ENCODE results near the gene S100PBP. TPM values are rescaled to one million over a fixed set of nuclear protein-coding genes. Genes with fewer than 3 reads are reported as not detected.

The S100PBP gene
- total RNA-seq, 1 experiment from 2014 or later = 69.3 TPM

DNA sequence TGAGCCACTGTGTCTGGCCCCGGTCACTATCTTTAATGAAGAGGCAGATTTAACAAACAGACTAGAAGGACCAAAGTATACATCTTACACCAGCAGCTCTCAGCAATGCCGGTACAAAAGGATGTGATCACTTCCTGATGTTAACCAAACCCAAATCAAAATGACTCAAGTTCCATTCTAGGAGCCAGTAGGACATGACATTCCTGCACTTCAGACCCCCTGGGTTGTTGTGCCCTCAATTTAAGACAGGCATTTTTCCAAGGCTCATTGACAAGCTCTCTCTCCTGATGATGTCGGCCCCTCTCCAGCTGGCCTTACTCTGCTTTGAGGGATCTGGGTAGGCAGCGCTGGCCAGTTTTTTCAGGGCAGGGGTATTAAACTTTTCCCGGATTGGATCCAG, 35.4 kb upstream of the S100PBP start:
- TF ChIP-seq EZH2 (IDR thresholded peaks at IDR 0.05; ENCODE audit: borderline replicate concordance, low read depth, low read length, poor library complexity, severe bottlenecking) = no peak
- TF ChIP-seq CTCF (conservative IDR thresholded peaks at IDR 0.05; ENCODE audit: low read depth, low read length) = no peak
- POLR2A ChIA-PET (ENCODE audit: low non-redundant PET) = interaction anchor here (0.7 kb wide), 1 partner anchor 131 kb away, joined by 9 read pairs; the partner anchor contains the start of gene RBBP4

DNA sequence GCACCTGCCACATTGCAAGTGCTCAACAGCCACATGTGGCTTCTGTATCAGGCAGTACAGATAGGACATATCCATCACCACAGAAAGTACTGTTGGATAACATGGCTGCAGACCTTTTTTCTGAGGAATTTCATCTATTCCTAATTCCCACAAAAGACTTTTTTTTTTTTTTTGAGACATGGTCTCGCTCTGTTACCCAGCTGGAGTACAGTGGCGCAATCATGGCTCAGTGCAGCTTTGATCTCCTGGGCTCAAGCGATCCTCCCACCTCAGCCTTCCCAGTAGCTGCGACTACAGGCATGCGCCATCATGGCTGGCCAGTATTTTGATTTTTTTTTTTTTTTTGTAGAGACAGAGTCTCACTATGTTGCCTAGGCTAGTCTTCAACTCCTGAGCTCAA, 33.6 kb upstream of the S100PBP start:
- Histone ChIP-seq H3K27me3 (replicated peaks; ENCODE audit: insufficient read depth, low read depth, low read length, poor library complexity) (no peaks in the 10 kb centered on the region), H3K4me3 (ENCODE audit: low read depth, low read length, poor library complexity, severe bottlenecking) (no peak overlapping the region), H3K36me3 (ENCODE audit: insufficient read depth, low read length, poor library complexity, severe bottlenecking) (peaks cover 97% of the 10 kb centered on the region), H3K27ac (ENCODE audit: low read depth, low read length, poor library complexity, severe bottlenecking) (no peak overlapping the region), H3K9me3 (ENCODE audit: low read depth, low read length, poor library complexity, severe bottlenecking) (no peaks in the 10 kb centered on the region), H3K4me1 (ENCODE audit: insufficient read depth, low read length, poor library complexity, severe bottlenecking) (no peaks in the 10 kb centered on the region)
- TF ChIP-seq EZH2 (IDR thresholded peaks at IDR 0.05; ENCODE audit: borderline replicate concordance, low read depth, low read length, poor library complexity, severe bottlenecking) (no peak), CTCF (conservative IDR thresholded peaks at IDR 0.05; ENCODE audit: low read depth, low read length) (no peak)
- no TSS peak for BruUV-seq (replicated peaks)
- no peak for DNase-seq (ENCODE audit: low spot score)
- intact Hi-C loops (cut with micrococcal nuclease; ENCODE audit: unreplicated experiment) = no loop called here
- CTCF ChIA-PET = no interaction called here
- POLR2A ChIA-PET (ENCODE audit: low non-redundant PET) = no interaction called here

More for the DNA sequence above, 35.4 kb upstream of the S100PBP start:
- CTCF ChIA-PET = interaction anchor here (0.5 to 0.7 kb wide), 3 partner anchors 10 to 414 kb away, joined by 5 to 6 read pairs (median 5); no protein-coding TSS in a partner anchor
- DNase-seq (ENCODE audit: low spot score) = peak; percentile 38
- BruUV-seq (replicated peaks) = no TSS peak
- no peak overlapping the region for H3K4me3 ChIP-seq (ENCODE audit: low read depth, low read length, poor library complexity, severe bottlenecking)
- peaks cover 95% of the 10 kb centered on the region for H3K36me3 ChIP-seq (ENCODE audit: insufficient read depth, low read length, poor library complexity, severe bottlenecking)
- H3K9me3 ChIP-seq (ENCODE audit: low read depth, low read length, poor library complexity, severe bottlenecking) = no peaks in the 10 kb centered on the region
- H3K27ac ChIP-seq (ENCODE audit: low read depth, low read length, poor library complexity, severe bottlenecking) = no peak overlapping the region
- no peaks in the 10 kb centered on the region for H3K27me3 ChIP-seq (replicated peaks; ENCODE audit: insufficient read depth, low read depth, low read length, poor library complexity)
- no peaks in the 10 kb centered on the region for H3K4me1 ChIP-seq (ENCODE audit: insufficient read depth, low read length, poor library complexity, severe bottlenecking)
- intact Hi-C loops (cut with micrococcal nuclease; ENCODE audit: unreplicated experiment) = no loop called here

GRCh38 chr1:32784817-32785216, 32.6 kb upstream of the S100PBP start:
- peaks cover 96% of the 10 kb centered on the region for H3K36me3 ChIP-seq (ENCODE audit: insufficient read depth, low read length, poor library complexity, severe bottlenecking)
- no peaks in the 10 kb centered on the region for H3K4me1 ChIP-seq (ENCODE audit: insufficient read depth, low read length, poor library complexity, severe bottlenecking)
- POLR2A ChIA-PET (ENCODE audit: low non-redundant PET) = no interaction called here
- intact Hi-C loops (cut with micrococcal nuclease; ENCODE audit: unreplicated experiment) = no loop called here
- no peak overlapping the region for H3K4me3 ChIP-seq (ENCODE audit: low read depth, low read length, poor library complexity, severe bottlenecking)
- no peak for TF ChIP-seq CTCF (conservative IDR thresholded peaks at IDR 0.05; ENCODE audit: low read depth, low read length)
- TF ChIP-seq EZH2 (IDR thresholded peaks at IDR 0.05; ENCODE audit: borderline replicate concordance, low read depth, low read length, poor library complexity, severe bottlenecking) = no peak
- no peak for DNase-seq (ENCODE audit: low spot score)
- CTCF ChIA-PET = no interaction called here
- no peak overlapping the region for H3K27ac ChIP-seq (ENCODE audit: low read depth, low read length, poor library complexity, severe bottlenecking)
- H3K9me3 ChIP-seq (ENCODE audit: low read depth, low read length, poor library complexity, severe bottlenecking) = no peaks in the 10 kb centered on the region
- BruUV-seq (replicated peaks) = no TSS peak
- no peaks in the 10 kb centered on the region for H3K27me3 ChIP-seq (replicated peaks; ENCODE audit: insufficient read depth, low read depth, low read length, poor library complexity)
